Cardiac septum (tissue), 1 donor: ENCODE data around the gene ZBTB47. TPM values are rescaled to one million over a fixed set of nuclear protein-coding genes. Genes with fewer than 3 reads are reported as not detected.
A peak's percentile ranks its signal among the peaks of the same experiment; 100 is the strongest.

Experiments used
- DNase-seq: peaks from one replicate; pipeline ENCODE4 v3.0.0-alpha.2; 2020; ENCODE audit warnings: low spot score
- intact Hi-C: fragments of 100-400 bp; cut with DNase I; formaldehyde crosslinking; loops from one replicate; pipeline ENCODE4 v1.14.0; 2022
- total RNA-seq: library from RNA; stranded (reverse); fragmentation: NEBNext Ultra II Directional; extraction: Animal tissue kit (Norgen Biotek cat#: 25700); gene quantifications from one replicate; pipeline ENCODE4 v1.2.1, GENCODE V29; 2021
- donor health status: DM: no; HTN: no; CAD: no.

The ZBTB47 gene
- total RNA-seq, 1 donor from 2014 or later, result 202 TPM

DNA sequence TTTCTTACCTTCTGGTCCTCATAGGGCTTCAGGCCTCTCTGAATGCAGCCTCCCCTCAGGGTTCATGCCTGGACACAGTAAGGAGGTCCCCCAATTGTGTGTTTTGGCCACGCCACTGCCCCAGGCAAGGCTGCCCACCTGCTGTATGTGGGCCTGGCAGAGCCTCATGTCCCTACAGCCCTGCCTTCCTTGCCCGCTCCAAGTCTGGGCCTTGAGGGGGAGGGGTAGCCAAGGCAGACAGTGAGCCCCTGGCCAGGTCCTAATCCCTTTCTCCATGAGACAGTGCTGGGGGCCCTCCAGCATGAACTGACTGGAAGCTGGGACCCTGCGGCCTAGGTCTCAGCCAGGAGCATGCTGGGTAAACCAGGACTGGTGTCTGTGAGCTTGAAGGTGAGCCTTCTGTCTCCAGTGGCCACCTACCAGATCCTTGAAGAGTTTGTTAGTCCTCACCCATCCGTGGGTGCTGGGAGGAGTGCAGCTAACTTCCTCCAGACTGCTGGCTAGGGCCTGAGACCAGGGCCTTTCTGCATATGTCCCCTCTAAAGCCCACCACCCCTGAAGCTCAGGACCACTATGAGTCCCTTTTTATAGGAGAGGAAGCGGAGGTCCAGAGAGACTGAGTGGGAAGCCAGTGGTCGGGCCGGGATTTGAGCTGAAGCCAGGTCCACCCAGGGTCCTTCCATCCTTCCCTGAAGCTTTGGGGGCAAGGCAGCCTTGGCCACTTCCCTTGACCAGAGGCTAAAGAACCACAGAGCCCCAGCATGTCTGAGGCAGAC, 8.7 kb downstream of the ZBTB47 start:
- intact Hi-C loops, result no loop called here
- peak; percentile 47 for DNase-seq

DNA sequence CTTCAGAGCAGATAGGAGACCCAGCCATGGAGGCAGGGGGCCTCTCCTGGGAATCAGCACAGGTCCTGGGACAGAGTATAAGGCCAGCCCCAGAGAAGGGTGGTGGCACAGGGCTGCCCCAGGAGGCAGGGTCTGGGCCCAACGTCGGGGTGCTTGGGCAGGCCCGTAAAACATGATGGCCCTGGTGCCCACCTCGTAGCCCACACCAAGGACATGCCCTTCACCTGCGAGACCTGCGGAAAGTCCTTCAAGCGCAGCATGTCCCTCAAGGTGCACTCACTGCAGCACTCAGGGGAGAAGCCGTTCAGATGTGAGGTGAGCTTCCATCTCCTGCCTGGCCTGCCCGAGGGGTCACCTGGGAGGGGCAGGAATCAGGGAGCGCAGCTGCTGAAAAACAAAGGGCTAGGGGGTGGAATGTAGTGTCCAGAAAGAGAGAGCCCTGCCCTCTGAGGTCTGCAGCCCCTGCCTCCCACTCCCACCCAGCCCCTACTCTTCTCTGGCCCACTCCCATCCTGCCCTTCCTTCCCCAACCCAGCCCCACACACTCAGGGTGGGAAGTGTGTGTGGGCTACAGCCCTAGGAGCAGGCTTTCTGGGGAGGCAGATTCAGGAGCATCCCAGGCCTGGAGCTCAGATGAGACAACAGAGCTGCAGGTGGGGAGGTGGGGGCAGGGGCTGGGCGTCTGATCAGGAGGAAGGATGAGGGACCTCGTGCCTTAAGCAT, 9.5 kb downstream of the ZBTB47 start:
- intact Hi-C loops, result no loop called here

DNA sequence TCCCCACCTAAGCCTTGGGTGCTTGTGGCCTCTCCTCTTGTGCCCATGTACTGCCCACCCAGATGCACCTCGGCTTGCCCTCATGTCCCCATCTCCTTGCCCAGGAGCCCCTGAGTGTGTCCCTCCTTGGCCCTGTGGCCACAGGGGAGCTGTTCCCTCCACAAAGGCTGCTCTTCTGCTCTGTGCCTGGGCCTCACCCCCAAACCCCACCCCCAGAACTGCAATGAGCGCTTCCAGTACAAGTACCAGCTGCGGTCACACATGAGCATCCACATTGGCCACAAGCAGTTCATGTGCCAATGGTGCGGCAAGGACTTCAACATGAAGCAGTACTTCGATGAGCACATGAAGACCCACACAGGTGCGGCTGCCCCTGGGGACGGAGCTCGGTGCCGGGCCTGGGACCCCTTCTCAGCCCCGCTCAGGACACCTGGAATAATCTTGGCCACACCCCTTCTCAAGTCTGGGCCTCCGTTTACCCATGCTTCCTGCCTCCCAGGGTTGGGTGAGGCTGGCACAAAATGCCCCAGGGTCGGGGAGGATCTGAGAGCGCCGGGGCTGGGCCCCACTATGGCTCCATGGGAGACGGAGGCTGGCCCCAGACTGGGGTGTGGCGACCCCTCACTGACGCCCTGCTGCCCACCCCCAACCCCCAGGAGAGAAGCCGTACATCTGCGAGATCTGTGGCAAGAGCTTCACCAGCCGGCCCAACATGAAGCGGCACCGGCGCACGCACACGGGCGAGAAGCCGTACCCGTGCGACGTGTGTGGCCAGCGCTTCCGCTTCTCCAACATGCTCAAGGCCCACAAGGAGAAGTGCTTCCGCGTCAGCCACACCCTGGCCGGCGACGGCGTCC, 10.3 kb downstream of the ZBTB47 start:
- intact Hi-C loops, result no loop called here
- DNase-seq, result peak; percentile 72

More for the DNA sequence above, 9.5 kb downstream of the ZBTB47 start:
- peak; percentile 75 for DNase-seq

DNA sequence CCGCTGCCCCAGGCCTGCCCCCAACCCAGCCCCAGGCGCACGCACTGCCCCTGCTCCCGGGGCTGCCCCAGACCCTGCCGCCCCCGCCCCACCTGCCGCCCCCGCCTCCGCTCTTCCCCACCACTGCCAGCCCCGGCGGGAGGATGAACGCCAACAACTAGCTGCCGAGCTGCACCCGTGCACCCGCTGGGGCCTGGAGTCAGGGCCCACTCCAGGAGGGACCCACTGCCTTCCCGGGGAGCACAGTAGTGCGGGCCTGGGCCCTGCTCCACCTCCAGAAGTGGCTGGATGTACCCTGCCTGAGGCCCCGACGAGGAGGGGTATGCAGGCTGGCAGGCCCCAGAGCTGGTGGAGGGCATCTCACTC, 10.9 kb downstream of the ZBTB47 start:
- DNase-seq, result no peak
- intact Hi-C loops, result no loop called here

DNA sequence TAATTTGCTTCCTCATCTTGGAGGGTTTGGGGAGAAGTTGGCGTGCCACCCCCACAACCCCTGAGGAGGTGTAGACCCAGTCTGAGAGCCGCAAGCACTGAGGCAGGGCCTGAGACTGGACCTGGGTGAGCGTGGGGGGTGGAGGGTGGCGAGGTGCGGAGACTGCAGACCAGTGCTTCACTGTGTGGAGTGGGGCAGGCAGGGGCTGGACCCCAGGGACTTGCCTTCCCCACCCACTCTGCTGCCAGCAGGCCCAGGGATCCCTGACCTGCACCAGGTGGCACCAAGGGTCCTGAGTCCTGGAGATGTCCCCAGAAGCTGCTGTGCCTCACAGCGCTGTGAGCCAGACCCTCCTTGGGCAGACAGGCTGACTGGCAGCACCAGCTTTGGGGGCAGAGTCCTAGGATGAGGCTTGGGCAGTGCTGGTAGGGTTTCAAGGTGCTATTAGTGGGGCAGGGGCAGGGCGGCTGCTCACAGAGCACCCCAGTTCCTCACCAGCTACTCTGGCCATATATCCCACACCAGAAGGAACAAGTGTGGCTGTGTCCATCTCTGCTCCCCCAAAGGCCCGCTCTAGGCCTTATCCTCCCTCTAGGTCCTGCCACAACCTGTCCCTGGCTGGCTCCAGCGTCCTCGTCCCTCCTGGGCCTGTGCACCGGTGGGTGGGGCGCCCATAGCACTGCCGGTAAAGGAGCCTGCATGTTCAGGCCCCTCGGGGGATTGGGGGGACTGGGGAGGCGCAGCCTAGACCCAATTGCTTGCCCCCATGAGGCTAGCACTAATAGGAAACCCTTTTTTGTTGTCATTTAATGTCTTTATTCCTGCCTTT, 11.8 kb downstream of the ZBTB47 start:
- DNase-seq, result peak; percentile 70
- intact Hi-C loops, result no loop called here

DNA sequence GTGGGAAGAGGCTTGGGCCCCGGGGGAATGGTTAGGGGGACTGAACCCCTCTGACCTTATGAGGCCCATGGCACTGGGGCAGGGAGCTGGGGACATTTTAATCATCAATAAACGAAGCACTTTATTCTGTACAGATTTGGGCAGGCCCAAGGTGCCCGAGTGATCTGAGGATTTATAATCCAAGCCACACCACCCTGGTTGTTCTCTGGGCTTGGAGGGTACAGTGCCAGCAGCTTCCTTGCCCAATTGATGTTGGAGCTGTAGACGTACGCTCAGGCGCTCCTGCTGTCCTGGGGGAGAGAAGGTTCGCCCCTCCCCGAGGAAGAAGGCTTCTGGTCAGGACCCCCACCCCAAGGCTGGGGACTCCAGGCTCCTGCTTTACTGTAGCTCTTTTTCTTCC, 12.5 kb downstream of the ZBTB47 start:
- peak; percentile 63 for DNase-seq
- intact Hi-C loops, result no loop called here

DNA sequence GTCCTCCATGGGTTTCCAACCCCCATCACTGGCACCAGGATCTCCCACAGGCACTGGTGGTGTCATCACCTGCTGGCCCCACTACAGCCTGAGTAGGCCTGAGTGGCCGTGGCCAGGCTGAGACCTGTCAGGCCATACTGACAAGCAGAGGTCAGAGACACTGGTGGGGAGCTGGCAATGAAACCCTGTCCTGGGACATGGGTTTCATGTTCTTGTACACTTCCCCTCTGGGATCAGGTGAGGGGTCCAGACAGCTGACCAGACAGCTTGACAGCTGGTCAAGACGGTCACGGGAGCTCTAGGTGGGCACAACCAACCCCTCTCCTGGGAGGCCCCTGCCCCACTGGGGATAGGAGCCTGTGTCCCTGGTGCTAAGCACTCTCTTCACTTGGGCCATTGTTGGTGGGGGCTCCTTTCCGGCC, 13.1 kb downstream of the ZBTB47 start:
- intact Hi-C loops, result no loop called here
- peak; percentile 70 for DNase-seq

DNA sequence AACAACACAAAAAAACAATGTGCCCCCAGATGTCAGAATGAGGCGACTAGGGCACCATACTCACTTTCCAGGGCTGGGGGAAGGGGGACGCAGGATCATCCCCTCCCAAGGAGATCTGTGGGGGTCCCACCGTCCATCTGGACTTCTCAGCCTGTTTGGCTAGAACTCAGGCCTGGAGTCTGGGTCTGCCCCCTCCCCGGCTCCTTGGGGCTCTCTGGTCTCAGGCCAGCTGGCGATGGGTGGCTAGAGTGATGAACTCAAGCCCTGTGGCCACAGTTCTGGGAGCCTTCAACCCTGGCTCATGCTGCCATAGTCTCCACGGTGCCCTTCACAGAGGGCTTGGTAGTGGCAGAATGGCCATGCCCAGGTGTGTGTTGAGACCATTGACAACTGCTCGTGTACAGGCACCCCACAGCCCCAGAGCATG, 13.6 kb downstream of the ZBTB47 start:
- DNase-seq, result peak; percentile 67
- intact Hi-C loops, result no loop called here

DNA sequence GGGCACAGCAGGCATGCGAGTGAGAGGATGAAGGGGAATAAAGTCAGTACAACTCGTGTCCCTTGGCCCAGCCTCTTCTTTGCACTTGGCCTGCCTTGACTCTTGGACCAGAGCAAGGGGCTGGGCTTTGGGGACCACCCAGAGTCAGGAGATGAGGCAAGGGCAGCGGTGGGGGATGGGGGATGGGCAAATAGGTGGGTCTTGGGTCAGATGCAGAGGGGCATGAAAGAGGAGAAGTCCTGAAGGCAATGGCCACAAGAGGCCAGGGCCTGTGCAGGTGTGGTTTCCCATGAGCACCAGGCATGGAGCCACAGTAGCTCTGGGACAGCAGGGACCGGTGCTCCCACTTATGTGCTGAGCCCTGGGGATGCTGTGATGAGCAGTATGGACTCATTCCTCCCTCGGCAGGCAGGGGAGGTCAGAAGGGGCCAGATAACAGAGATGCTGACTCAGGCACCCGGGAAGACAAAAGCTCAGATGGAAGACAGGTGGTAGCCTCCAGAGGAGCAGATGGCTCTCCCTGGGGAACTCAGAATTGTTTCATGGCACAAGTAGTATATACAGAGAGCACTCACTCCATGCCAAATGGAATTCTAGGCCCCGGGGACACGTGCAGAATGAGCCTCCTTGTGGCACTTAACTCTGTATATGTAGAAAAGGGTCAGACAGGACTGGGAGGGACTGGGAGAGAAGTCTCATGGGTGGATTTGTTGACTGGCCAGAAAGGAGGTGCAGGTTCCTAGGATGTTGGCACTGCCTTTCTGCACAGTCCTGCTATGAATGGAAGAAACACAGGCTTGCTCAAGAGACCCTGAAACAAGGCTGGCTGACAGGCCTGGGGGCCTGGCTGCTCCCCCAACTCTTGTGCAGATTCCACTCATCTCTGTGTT, 14.3 kb downstream of the ZBTB47 start:
- intact Hi-C loops, result no loop called here
- DNase-seq, result peak; percentile 59

DNA sequence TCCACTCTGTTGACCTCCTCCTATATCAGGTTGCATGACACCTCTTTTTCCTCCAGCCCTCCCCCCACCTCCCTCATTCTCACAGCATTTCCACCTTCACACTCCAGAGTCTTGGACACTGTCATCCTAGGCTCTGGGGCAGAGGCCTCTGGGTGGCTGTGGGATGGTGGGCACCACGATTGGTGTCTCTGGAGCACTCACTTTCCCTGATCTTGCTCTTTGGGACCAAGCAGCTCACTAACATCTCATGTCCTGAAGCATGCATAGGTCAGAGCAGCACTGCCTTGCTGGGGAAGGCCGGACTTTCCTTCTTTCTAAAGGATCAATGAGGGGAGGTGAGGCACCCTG, 14.9 kb downstream of the ZBTB47 start:
- DNase-seq, result peak; percentile 66
- intact Hi-C loops, result no loop called here

DNA sequence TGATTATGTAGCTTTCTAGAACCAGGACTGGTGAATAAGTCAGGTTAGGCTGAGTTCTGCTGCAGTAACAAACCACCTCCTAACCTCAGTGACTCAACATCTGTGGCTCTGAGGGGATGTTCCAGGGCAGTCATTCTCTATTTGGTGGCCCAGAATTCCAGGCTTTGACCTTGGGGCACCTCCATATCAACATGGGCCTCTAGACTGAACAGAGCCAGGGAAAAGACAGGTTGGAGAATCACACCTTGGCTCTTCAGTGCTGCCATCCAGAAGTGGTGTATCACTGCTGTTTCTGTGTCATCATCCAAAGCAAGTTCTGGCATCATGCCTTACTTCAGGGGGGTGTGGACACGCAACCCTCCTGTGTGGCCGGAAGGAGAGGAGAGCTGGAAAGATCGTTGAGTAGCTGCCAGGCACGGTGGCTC, 15.3 kb downstream of the ZBTB47 start:
- peak; percentile 64 for DNase-seq
- intact Hi-C loops, result no loop called here

DNA sequence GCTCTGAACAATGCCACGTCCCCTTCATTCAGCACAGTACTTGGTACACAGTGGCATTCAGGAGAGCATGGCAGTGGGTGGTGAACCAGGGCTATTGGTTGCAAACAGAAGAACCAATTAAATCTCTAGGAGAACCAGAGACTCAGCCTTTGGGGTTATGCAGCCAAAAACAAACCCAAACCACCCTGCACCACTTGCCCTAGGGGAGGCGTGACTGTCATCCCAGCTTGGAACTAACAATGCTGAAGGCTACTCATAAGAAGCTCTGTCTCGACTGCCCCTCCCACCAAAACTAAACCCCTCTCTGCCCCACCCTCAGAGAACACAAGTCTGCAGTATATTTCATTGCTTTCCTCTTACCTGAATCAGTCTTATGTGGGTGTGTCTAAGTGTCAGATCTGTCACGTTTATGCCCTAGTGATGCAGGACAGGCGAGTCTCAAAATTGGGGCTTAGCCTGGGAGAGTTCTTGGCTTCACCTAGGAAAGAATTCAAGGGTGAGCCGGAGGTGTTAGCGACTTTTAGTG, 16.6 kb downstream of the ZBTB47 start:
- peak; percentile 41 for DNase-seq
- intact Hi-C loops, result no loop called here

DNA sequence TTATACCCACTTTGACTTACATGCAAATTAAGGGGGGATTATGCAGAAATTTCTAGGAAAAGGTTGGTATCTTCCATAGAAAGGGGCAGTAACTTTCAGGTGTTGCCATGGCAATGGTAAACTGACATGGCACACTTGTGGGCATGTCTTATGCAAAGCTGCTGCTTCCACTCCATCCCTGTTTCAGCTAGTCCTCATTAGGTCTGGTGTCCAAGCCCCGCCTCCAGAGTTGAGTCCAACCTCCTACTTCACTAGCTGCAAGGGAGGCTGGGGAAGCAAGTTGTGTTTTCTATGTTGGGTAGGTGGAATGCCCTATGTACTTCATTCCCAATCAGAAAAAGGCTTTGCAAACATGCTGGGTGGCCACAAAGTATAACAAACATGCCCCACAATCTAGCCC, 17.2 kb downstream of the ZBTB47 start:
- intact Hi-C loops, result no loop called here
- peak; percentile 31 for DNase-seq

DNA sequence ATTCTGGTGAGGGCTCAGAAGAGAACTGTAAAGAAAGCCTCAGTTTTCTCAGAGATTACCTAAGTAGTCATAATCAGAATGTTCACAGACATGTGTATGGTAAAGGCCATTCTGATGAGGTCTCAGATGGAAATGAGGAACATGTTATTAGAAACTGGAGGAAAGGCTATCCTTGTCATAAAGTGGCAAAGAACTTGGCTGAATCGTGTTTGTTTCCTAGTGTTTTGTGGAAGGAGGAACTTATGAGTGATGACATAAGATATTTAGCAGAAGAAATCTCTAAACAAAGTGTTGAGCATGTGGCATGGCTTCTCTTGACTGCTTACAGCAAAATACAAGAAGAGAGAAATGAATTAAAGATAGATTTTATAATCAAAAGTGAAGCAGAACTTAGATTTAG, 19.0 kb downstream of the ZBTB47 start:
- intact Hi-C loops, result no loop called here

DNA sequence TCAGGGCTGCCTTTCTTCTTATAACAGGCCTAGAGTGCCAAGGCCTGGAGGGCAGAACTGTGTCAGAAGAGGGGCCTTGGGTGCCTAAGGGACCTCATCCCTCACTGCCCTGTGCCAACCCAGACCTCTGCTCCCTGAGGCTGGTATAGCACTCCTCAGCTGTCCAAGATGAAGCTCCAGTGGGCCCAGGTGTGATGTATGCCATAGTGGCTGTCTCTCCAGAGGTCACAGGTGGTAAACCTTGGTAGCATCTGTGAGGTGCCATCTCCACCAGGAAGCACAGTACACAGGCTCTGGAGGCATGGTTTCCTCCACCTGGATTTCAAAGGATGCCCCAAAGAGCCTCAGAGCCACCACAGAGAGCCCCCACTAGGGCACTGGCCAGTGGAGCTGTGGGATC, 19.6 kb downstream of the ZBTB47 start:
- intact Hi-C loops, result no loop called here
- peak; percentile 38 for DNase-seq

More for the DNA sequence above, 19.0 kb downstream of the ZBTB47 start:
- no peak for DNase-seq

DNA sequence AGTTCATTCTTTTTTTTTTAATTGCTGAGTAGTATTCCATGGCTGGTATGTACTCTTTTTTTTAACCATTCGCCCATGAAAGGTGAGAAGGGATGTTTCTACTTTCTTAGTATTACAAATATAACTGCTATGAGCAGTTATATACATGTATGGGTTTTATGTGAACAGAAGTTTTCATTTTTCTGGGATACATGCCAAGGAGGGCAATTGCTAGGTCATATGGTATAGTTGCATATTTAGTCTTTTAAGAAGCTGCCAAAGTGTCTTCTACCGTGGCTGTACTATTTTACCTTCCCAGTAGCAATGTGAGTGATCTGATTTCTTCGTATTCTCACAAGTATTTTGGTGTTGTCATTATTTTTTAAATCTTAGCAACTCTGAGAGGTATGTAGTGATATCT, 20.6 kb downstream of the ZBTB47 start:
- intact Hi-C loops, result no loop called here
- DNase-seq, result no peak

DNA sequence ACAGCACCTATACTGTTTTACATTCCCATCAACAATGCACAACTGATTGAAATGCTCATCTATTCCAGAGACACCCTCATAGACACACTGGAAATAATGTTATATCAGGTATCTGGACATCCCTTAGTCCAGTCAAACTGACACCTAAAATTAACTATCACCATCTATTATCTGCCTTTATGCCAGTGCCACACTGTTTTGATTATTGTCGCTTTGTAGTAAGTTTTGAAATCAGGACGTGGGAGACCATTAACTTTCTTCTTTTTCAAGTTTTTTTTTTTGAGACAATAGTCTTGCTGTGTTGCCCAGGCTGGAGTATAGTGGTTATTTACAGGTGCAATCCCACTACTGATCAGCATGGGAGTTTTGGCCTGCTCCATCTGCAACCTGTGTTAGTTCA, 22.4 kb downstream of the ZBTB47 start:
- no peak for DNase-seq
- intact Hi-C loops, result no loop called here

DNA sequence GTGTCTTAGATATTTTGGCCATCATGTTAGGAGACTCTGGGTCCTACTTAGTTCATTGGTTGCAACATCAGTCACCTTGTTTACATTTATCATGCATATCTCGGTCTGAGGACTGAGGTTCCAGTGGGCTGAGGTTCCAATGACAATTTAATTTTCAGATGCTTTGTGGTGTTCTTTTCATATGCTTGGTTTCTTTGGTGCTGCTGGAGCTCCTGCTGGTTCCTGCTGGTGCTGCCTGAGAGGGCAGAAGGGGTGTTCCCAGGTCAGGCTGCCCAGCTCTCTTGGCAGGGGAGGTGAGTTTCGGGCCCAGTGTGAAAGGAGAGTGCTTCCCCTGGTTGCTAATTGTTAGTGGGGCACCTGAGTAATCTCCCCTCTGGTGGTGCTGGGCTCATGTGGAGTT, 24.9 kb downstream of the ZBTB47 start:
- DNase-seq, result peak; percentile 46
- intact Hi-C loops, result no loop called here
